ENCODE measurements around the gene SLC12A7.
A peak's percentile ranks its signal among the peaks of the same experiment; 100 is the strongest.

GRCh38 chr5:1156033-1156753 is 44.3 kb upstream of the SLC12A7 start:
- TF ChIP-seq, protein P1, sequence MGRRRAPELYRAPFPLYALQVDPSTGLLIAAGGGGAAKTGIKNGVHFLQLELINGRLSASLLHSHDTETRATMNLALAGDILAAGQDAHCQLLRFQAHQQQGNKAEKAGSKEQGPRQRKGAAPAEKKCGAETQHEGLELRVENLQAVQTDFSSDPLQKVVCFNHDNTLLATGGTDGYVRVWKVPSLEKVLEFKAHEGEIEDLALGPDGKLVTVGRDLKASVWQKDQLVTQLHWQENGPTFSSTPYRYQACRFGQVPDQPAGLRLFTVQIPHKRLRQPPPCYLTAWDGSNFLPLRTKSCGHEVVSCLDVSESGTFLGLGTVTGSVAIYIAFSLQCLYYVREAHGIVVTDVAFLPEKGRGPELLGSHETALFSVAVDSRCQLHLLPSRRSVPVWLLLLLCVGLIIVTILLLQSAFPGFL (CRISPR knock-in tag; IDR thresholded peaks at IDR 0.05; ENCODE audit: borderline replicate concordance), result no peak
- TF ChIP-seq, protein P2, sequence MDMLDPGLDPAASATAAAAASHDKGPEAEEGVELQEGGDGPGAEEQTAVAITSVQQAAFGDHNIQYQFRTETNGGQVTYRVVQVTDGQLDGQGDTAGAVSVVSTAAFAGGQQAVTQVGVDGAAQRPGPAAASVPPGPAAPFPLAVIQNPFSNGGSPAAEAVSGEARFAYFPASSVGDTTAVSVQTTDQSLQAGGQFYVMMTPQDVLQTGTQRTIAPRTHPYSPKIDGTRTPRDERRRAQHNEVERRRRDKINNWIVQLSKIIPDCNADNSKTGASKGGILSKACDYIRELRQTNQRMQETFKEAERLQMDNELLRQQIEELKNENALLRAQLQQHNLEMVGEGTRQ (CRISPR knock-in tag; IDR thresholded peaks at IDR 0.05), result no peak
- TF ChIP-seq, protein P3, sequence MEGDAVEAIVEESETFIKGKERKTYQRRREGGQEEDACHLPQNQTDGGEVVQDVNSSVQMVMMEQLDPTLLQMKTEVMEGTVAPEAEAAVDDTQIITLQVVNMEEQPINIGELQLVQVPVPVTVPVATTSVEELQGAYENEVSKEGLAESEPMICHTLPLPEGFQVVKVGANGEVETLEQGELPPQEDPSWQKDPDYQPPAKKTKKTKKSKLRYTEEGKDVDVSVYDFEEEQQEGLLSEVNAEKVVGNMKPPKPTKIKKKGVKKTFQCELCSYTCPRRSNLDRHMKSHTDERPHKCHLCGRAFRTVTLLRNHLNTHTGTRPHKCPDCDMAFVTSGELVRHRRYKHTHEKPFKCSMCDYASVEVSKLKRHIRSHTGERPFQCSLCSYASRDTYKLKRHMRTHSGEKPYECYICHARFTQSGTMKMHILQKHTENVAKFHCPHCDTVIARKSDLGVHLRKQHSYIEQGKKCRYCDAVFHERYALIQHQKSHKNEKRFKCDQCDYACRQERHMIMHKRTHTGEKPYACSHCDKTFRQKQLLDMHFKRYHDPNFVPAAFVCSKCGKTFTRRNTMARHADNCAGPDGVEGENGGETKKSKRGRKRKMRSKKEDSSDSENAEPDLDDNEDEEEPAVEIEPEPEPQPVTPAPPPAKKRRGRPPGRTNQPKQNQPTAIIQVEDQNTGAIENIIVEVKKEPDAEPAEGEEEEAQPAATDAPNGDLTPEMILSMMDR (IDR thresholded peaks at IDR 0.05), result no peak
- TF ChIP-seq NR3C1 (CRISPR knock-in tag; conservative IDR thresholded peaks at IDR 0.05; ENCODE audit: low read depth), result no peak
- no peak for TF ChIP-seq ZNF138 (CRISPR knock-in tag; conservative IDR thresholded peaks at IDR 0.05)
- TF ChIP-seq, protein P4, sequence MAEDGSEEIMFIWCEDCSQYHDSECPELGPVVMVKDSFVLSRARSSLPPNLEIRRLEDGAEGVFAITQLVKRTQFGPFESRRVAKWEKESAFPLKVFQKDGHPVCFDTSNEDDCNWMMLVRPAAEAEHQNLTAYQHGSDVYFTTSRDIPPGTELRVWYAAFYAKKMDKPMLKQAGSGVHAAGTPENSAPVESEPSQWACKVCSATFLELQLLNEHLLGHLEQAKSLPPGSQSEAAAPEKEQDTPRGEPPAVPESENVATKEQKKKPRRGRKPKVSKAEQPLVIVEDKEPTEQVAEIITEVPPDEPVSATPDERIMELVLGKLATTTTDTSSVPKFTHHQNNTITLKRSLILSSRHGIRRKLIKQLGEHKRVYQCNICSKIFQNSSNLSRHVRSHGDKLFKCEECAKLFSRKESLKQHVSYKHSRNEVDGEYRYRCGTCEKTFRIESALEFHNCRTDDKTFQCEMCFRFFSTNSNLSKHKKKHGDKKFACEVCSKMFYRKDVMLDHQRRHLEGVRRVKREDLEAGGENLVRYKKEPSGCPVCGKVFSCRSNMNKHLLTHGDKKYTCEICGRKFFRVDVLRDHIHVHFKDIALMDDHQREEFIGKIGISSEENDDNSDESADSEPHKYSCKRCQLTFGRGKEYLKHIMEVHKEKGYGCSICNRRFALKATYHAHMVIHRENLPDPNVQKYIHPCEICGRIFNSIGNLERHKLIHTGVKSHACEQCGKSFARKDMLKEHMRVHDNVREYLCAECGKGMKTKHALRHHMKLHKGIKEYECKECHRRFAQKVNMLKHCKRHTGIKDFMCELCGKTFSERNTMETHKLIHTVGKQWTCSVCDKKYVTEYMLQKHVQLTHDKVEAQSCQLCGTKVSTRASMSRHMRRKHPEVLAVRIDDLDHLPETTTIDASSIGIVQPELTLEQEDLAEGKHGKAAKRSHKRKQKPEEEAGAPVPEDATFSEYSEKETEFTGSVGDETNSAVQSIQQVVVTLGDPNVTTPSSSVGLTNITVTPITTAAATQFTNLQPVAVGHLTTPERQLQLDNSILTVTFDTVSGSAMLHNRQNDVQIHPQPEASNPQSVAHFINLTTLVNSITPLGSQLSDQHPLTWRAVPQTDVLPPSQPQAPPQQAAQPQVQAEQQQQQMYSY (CRISPR knock-in tag; IDR thresholded peaks at IDR 0.05), result no peak
- TF ChIP-seq TP53 (CRISPR knock-in tag; IDR thresholded peaks at IDR 0.05), result no peak
- TF ChIP-seq, protein P5, sequence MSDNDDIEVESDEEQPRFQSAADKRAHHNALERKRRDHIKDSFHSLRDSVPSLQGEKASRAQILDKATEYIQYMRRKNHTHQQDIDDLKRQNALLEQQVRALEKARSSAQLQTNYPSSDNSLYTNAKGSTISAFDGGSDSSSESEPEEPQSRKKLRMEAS (CRISPR knock-in tag; IDR thresholded peaks at IDR 0.05), result 0 out of 2 replicates have a peak, but pooled peaks have one; percentile 35
